HEK293 (cell line): ENCODE measurements around the gene LRCH4.

ENCODE experiments used
- CTCF ChIA-PET: fragments of 350-600 bp; formaldehyde crosslinking; extraction: SDS; loops from one replicate; lab custom pipeline; 2021; ENCODE audit warnings: antibody characterized with exemption; lab: Yijun Ruan, JAX
- POLR2A ChIA-PET: fragments of 300-600 bp; formaldehyde crosslinking; extraction: SDS; loops from one replicate; lab custom pipeline; 2020; ENCODE audit warnings: antibody characterized with exemption, inconsistent platforms; lab: Yijun Ruan, JAX
- H3K27ac ChIP-seq: fragments of 200-500 bp; sonication (Bioruptor generic); 2 replicates; pipeline ENCODE4 v1.5.1; 2014; ENCODE audit warnings: low read depth, low read length, control low read depth, inconsistent platforms; ENCODE audit errors: extremely low read depth
- H3K36me3 ChIP-seq, 2 experiments: fragments of 200-500 bp in 1 of 2; sonication (Bioruptor generic) in 1 of 2; 1 replicate in 1 of 2; 2 replicates in 1 of 2; pipeline ENCODE4 v1.5.1; 2014 to 2017; ENCODE audit warnings: inconsistent platforms in 2 of 2, low read length in 2 of 2; ENCODE audit not compliant: control insufficient read depth in 2 of 2, insufficient read depth in 1 of 2
- H3K4me1 ChIP-seq: fragments of 200-500 bp; sonication (Bioruptor generic); 2 replicates; pipeline ENCODE4 v1.5.1; 2014; ENCODE audit warnings: mild to moderate bottlenecking, low read length, inconsistent platforms; ENCODE audit not compliant: control insufficient read depth, insufficient read depth
- H3K4me3 ChIP-seq: 2 replicates; pipeline ENCODE4 v1.5.1; 2011; ENCODE audit warnings: low read depth, mild to moderate bottlenecking, control low read depth, low read length, moderate library complexity
- H3K9me3 ChIP-seq: fragments of 200-500 bp; sonication (Bioruptor generic); 2 replicates; pipeline ENCODE4 v1.5.1; 2014; ENCODE audit warnings: low read depth, low read length, inconsistent platforms; ENCODE audit not compliant: control insufficient read depth, insufficient read depth
- GLIS2 ChIP-seq: fragments of 450-650 bp; formaldehyde crosslinking; IDR thresholded peaks from 2 replicates; pipeline ENCODE4 v1.5.1; 2016; ENCODE audit warnings: missing biosample characterization, missing genetic modification characterization
- ZFP41 ChIP-seq: fragments of 450-650 bp; formaldehyde crosslinking; IDR thresholded peaks from 2 replicates; pipeline ENCODE4 v1.5.1; 2016; ENCODE audit warnings: missing biosample characterization, missing genetic modification characterization, borderline replicate concordance
- ZNF121 ChIP-seq: fragments of 450-650 bp; formaldehyde crosslinking; IDR thresholded peaks from 2 replicates; pipeline ENCODE4 v1.5.1; 2016; ENCODE audit warnings: missing biosample characterization, missing genetic modification characterization
- ZNF133 ChIP-seq: fragments of 450-650 bp; formaldehyde crosslinking; IDR thresholded peaks from 2 replicates; pipeline ENCODE4 v1.5.1; 2016; ENCODE audit warnings: missing biosample characterization, missing genetic modification characterization
- ZNF423 ChIP-seq: fragments of 450-650 bp; formaldehyde crosslinking; IDR thresholded peaks from 2 replicates; pipeline ENCODE4 v1.5.1; 2016; ENCODE audit warnings: missing biosample characterization, missing genetic modification characterization
- ZNF670 ChIP-seq: fragments of 450-650 bp; formaldehyde crosslinking; IDR thresholded peaks from 2 replicates; pipeline ENCODE4 v1.5.1; 2016; ENCODE audit warnings: missing biosample characterization, missing genetic modification characterization, low read depth
- ZNF747 ChIP-seq: fragments of 450-650 bp; formaldehyde crosslinking; IDR thresholded peaks from 2 replicates; pipeline ENCODE4 v1.5.1; 2016; ENCODE audit warnings: missing biosample characterization, missing genetic modification characterization
- ZSCAN16 ChIP-seq: fragments of 450-650 bp; formaldehyde crosslinking; IDR thresholded peaks from 2 replicates; pipeline ENCODE4 v1.5.1; 2016; ENCODE audit warnings: missing biosample characterization, missing genetic modification characterization
- TF ChIP-seq, protein P1 (sequence below): fragments of 450-650 bp; formaldehyde crosslinking; IDR thresholded peaks from 2 replicates; pipeline ENCODE4 v1.5.1; 2017; ENCODE audit warnings: missing biosample characterization, missing genetic modification characterization
- TF ChIP-seq, protein P2 (sequence below): fragments of 450-650 bp; IDR thresholded peaks from 2 replicates; pipeline ENCODE4 v1.5.1; 2018; ENCODE audit warnings: missing biosample characterization, mild to moderate bottlenecking, missing genetic modification characterization

Gene LRCH4

DNA sequence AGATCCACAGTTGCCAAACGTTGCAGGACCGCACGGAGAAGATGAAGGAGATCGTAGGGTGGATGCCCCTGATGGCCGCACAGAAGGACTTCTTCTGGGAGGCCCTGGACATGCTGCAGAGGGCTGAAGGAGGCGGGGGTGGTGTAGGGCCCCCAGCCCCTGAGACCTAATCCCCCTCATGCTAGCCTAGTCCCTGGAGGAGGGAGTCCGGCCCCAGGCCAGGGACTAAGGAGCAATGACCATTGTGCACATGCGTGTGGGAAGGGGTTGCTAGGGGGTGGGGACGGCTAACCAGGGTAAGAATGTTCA is 14.8 kb upstream of the LRCH4 start:
- H3K4me3 ChIP-seq: no peak overlapping the region
- ChIA-PET POLR2A (no interaction called here), CTCF (no interaction called here)
- no peaks in the 10 kb centered on the region for H3K9me3 ChIP-seq
- H3K4me1 ChIP-seq: peaks cover 17% of the 10 kb centered on the region
- H3K27ac ChIP-seq: no peak overlapping the region
- TF ChIP-seq, protein P1, sequence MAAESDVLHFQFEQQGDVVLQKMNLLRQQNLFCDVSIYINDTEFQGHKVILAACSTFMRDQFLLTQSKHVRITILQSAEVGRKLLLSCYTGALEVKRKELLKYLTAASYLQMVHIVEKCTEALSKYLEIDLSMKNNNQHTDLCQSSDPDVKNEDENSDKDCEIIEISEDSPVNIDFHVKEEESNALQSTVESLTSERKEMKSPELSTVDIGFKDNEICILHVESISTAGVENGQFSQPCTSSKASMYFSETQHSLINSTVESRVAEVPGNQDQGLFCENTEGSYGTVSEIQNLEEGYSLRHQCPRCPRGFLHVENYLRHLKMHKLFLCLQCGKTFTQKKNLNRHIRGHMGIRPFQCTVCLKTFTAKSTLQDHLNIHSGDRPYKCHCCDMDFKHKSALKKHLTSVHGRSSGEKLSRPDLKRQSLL (tag by site-specific recombination): no peak
- TF ChIP-seq, all 188 proteins: peak for 0
- H3K36me3 ChIP-seq: no peaks in the 10 kb centered on the region; a peak in 1 of 3 replicates

- CTCF ChIA-PET: interaction anchor here (1.7 kb wide), 1 partner anchor 11 kb away, joined by 5 read pairs; no protein-coding TSS in a partner anchor
- TF ChIP-seq GLIS2 (tag by site-specific recombination): peak; percentile 27; the same call in 1 of the 2 replicates
- TF ChIP-seq ZSCAN16 (tag by site-specific recombination): no peak
- TF ChIP-seq, all 188 proteins: peak for 1
- H3K4me3 ChIP-seq: no peak overlapping the region
- POLR2A ChIA-PET: interaction anchor here (6.4 kb wide), 1 partner anchor 15 kb away, joined by 41 read pairs; the partner anchor contains the start of genes FBXO24 and LRCH4
- H3K36me3 ChIP-seq: no peaks in the 10 kb centered on the region; a peak in 1 of 3 replicates
- H3K27ac ChIP-seq: no peak overlapping the region
- peaks cover 17% of the 10 kb centered on the region for H3K4me1 ChIP-seq
- no peaks in the 10 kb centered on the region for H3K9me3 ChIP-seq
These were observed 14.2 kb upstream of the LRCH4 start for GRCh38 chr7:100599911-100600729.

GRCh38 chr7:100598425-100598824 is 12.5 kb upstream of the LRCH4 start:
- H3K36me3 ChIP-seq: no peaks in the 10 kb centered on the region; a peak in 1 of 3 replicates
- ChIA-PET POLR2A (interaction anchor here (6.4 kb wide), 1 partner anchor 13 kb away, joined by 41 read pairs; the partner anchor contains the start of genes FBXO24 and LRCH4), CTCF (interaction anchor here (0.6 to 1.7 kb wide), 2 partner anchors 10 to 144 kb away, joined by 3 to 5 read pairs; no protein-coding TSS in a partner anchor)
- H3K27ac ChIP-seq: no peak overlapping the region
- peaks cover 12% of the 10 kb centered on the region for H3K4me1 ChIP-seq
- H3K4me3 ChIP-seq: no peak overlapping the region
- no peak for TF ChIP-seq ZFP41 (tag by site-specific recombination)
- TF ChIP-seq ZNF423 (tag by site-specific recombination): no peak
- TF ChIP-seq, protein P2, sequence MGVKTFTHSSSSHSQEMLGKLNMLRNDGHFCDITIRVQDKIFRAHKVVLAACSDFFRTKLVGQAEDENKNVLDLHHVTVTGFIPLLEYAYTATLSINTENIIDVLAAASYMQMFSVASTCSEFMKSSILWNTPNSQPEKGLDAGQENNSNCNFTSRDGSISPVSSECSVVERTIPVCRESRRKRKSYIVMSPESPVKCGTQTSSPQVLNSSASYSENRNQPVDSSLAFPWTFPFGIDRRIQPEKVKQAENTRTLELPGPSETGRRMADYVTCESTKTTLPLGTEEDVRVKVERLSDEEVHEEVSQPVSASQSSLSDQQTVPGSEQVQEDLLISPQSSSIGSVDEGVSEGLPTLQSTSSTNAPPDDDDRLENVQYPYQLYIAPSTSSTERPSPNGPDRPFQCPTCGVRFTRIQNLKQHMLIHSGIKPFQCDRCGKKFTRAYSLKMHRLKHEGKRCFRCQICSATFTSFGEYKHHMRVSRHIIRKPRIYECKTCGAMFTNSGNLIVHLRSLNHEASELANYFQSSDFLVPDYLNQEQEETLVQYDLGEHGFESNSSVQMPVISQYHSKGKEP (tag by site-specific recombination): no peak
- no peaks in the 10 kb centered on the region for H3K9me3 ChIP-seq

DNA sequence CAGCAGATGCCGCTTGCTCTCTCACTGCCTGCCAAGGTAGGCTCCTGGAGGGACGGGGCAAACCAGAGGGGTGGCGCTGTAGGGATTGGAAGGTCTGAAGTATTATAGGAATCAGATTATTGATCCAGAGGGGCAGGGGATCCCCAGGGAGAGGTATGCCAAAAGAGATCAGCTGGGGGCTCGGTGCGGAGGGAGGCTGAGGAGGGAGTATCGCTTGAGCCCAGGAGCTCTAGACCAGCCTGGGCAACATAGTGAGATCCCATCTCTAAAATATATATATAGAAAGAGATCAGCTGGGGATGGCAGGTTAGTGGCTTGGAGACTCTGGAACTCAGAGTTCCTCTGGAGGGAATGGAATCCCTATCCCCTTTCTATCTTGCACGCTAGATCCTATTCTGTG is 9.3 kb upstream of the LRCH4 start:
- Histone ChIP-seq H3K27ac (no peak overlapping the region), H3K9me3 (no peaks in the 10 kb centered on the region), H3K4me3 (no peak overlapping the region), H3K36me3 (no peaks in the 10 kb centered on the region; a peak in 1 of 3 replicates), H3K4me1 (no peaks in the 10 kb centered on the region)
- CTCF ChIA-PET: interaction anchor here (0.6 kb wide), 2 partner anchors 130 to 340 kb away, joined by 3 to 4 read pairs; no protein-coding TSS in a partner anchor
- TF ChIP-seq ZNF747 (tag by site-specific recombination): no peak
- peak; percentile 56; the same call in 1 of the 2 replicates for TF ChIP-seq ZNF121 (tag by site-specific recombination)
- no peak for TF ChIP-seq ZNF670 (tag by site-specific recombination)
- POLR2A ChIA-PET: interaction anchor here (6.4 kb wide), 1 partner anchor 10 kb away, joined by 41 read pairs; the partner anchor contains the start of genes FBXO24 and LRCH4

DNA sequence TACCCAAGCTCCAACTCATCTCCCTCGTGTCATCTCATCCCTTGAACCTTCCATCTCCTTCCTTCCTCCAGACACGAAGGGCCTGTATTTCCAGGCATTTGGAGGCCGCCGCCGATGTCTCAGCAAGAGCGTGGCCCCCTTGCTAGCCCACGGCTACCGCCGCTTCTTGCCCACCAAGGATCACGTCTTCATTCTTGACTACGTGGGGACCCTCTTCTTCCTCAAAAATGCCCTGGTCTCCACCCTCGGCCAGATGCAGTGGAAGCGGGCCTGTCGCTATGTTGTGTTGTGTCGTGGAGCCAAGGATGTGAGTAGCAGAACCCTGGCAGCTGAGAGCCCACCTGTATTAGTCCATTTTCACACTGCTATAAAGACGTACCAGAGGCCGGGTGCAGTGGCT is 5.7 kb upstream of the LRCH4 start:
- Histone ChIP-seq H3K4me3 (no peak overlapping the region), H3K36me3 (no peaks in the 10 kb centered on the region; a peak in 1 of 3 replicates), H3K9me3 (no peaks in the 10 kb centered on the region), H3K27ac (no peak overlapping the region), H3K4me1 (no peaks in the 10 kb centered on the region)
- CTCF ChIA-PET: interaction anchor here (0.9 to 1.4 kb wide), 2 partner anchors 12 to 32 kb away, joined by 3 to 5 read pairs; no protein-coding TSS in a partner anchor
- TF ChIP-seq ZNF133 (tag by site-specific recombination): no peak
- POLR2A ChIA-PET: no interaction called here
